HG03025 (cell line): Measurements from ENCODE around the gene ZNF407.

Experiments used
- ATAC-seq: cut with Tn5 transposase; IDR thresholded peaks from one replicate; pipeline ENCODE4 v1.9.1; 2021; ENCODE audit warnings: mild to moderate bottlenecking, moderate library complexity; ENCODE audit not compliant: unreplicated experiment, low FRiP score

The ZNF407 gene

DNA sequence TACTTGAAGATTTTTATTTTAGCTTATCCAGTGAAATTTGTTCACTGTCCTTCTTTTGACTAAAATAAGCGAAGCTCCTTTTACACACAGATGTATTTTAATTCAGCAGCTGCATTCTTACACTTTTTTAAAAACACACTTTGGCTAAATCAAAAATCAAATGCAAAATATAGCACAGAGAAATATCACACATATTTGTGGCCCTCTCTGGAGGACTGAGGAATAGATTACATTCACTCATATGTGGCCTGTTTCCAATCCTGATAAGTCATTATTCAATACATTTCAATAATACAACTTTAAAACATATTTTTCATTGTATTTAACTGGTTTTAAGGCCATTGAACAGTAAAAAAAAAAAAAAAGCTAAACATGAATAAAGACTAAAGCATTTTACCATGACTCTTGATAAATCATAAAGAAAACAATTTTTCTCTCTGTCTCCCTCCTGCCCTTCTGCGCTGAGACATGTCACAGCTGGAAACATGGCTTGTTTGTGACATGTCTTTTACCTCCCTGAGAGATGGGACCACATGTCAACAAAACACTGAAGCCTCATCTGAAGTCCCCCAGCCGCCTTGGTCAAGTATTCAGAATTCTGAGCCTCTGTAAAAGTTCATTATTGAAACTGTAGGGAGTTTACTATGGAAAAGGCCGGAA is 221.0 kb downstream of the ZNF407 start:
- no peak for ATAC-seq

GRCh38 chr18:74819433-74820059 is 221.9 kb downstream of the ZNF407 start:
- ATAC-seq: no peak

GRCh38 chr18:74820160-74820780 is 222.6 kb downstream of the ZNF407 start:
- ATAC-seq: no peak

DNA sequence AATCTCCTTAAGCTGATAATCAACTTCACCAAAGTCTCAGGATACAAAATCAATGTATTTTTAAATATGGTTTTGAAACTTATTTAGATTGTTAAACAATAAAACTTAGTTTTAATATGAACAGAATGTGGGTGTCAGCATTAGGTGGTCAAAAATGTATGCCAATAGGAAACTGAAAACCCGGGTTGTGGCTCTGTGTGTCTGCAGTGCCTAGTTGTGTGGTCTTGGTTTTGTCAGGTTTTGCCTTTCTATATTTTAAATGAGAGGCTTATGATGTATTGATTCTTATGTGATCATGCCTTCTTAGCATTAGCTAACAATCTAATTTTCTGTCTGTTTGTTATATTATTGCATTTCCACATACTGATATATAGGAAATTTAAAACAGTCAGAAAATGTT is 227.8 kb downstream of the ZNF407 start:
- no peak for ATAC-seq

GRCh38 chr18:74826572-74826971 is 228.9 kb downstream of the ZNF407 start:
- no peak for ATAC-seq

DNA sequence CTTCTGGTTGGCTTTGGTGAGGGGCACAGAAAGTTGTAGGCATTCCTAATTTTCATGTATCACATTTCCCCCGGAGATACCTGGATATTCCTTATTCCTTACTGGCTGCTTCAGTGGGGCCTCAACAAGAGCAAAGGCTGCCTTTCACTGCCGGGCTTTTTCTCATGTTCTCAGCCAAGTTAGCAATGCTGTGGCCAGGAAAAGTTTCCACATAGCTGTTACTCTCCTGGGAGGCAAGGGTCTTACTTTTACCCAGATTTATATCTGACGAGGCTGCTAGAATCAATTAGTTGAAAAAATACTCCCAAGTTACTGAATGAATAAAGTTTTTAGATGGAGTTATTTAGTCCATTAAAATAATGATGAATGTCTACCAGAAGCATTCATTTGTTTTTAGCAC is 230.5 kb downstream of the ZNF407 start:
- ATAC-seq: no peak

GRCh38 chr18:74831571-74832250 is 234.0 kb downstream of the ZNF407 start:
- no peak for ATAC-seq

DNA sequence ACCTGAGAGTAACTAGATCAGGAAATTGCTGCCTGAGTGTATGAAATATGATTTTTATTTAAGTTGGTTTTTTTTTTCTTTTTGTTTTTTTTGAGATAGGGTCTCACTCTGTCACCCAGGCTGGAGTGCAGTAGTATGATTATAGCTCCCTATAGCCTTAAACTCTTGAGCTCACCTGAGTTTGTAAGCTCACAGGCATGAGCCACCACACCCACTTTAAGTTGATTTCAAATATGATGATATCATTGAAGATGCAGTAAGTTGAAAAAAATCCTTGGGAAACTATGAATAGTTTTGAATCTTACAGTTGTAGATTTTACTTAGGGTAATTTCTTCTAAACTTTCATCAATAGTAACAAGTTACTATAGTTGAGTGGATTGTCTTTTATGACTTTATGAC is 234.7 kb downstream of the ZNF407 start:
- ATAC-seq: no peak

GRCh38 chr18:74832999-74833398 is 235.3 kb downstream of the ZNF407 start:
- ATAC-seq: no peak

DNA sequence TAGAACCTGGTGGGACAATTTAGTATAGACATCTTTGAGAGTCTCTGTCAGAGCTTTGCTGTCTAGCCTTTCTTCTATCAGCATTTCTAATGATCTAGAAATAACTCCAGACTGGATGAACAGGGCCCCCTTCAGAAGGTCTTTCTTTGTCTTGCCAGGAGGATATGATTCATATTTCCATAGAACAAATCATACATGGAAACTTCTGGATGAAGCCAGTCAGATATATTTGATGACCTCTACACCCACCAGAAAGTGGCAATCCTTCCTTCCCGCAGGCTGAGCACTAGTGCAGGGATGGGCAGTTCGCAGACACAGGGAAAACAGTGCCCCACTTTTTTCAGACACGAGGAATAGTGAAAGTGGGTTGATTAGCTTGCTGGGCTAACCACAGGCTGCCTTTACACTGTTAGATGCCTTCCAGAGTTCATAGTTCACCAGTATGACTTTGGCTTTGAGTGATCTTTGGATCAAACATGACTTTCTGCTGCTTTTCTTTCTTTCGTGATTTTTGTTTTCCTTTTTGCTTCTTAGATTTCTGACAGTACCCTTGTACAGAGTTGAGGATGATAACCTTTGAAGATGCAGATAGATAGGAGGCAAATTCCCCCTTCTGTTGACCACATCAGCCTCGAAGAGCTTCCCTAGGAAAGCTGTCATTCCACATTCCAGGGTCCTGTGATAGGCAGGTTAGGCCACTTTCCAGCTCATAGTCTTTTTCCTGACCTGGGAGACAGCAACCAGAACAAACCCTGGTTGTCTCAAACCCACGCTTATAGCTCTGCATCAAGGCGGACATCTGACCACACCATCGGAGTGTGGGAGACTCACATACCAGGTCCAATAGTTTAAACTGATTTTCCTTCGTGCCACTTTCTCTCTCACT is 237.0 kb downstream of the ZNF407 start:
- no peak for ATAC-seq

GRCh38 chr18:74836296-74837139 is 238.8 kb downstream of the ZNF407 start:
- ATAC-seq: no peak

DNA sequence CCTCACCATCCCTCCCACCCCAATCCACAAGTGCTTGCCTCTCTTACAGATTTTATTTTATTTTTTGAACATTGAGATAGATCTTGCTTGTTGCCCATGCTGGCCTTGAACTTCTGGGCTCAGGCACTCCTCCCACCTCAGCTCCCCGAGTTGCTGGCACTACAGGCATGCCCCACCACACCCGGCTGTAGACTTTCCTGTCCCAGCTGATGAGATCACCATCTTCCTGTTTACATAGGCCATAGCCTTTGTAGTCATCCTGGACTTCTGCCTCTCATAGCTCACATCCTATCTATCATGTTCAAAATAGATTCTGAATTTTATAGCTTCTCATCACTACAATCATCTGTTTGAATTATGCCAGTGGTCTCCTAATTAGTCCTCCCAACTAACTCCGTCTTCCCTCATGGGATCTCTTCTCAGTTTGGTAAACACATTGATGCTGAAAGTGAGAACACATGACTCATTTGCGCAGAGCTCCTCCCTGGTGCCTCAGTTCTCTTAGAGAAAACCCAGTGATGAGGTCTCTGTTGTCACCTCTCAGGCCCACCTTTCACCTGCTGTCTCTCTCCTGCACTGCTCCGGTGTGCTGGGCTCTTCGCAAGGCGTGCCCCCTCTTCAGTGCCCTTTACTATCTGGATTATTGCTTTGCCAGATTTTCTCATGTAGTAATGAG is 243.0 kb downstream of the ZNF407 start:
- ATAC-seq: no peak

DNA sequence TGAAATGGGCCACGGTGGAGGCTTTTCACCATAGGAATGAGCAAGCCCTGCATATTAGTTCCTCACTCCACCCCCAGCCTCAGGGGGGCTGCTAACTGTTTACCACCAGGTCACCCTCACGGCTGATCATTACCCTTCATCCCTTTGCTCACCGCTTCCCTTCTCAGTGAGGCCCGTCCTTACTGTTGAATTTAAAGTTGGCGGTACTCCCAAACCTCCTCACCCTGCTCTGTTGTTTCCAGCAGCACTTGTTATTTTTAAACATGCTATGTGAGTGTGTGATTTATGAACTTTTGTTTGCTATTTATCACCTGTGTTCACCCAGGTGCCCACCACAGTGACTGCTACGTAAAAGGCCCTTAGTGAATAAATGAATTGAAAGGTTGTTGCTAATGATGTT is 243.6 kb downstream of the ZNF407 start:
- ATAC-seq: no peak

- no peak for ATAC-seq
Measured at GRCh38 chr18:74849301-74849700, 251.6 kb downstream of the ZNF407 start.

GRCh38 chr18:74856434-74856833 is 258.8 kb downstream of the ZNF407 start:
- ATAC-seq: no peak

DNA sequence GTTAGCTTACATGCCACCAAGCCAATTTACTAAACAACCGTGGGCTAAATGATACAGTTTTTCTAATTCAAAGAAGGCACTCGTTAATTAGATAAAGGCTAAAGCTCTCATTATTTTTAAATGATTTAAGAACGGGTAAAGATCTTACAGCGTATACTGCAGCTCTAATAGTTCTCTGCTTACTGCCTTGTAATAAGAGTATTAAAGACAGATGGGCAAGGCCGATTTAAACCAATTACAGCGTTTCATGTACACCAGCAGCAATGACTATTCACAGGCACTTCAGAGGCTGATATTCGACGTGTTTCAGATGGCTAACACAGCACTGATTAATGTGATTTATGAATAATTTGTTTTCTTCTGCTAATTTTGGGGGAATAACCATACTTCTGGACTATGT is 259.3 kb downstream of the ZNF407 start:
- ATAC-seq: no peak

GRCh38 chr18:74857901-74858300 is 260.2 kb downstream of the ZNF407 start:
- ATAC-seq: no peak

DNA sequence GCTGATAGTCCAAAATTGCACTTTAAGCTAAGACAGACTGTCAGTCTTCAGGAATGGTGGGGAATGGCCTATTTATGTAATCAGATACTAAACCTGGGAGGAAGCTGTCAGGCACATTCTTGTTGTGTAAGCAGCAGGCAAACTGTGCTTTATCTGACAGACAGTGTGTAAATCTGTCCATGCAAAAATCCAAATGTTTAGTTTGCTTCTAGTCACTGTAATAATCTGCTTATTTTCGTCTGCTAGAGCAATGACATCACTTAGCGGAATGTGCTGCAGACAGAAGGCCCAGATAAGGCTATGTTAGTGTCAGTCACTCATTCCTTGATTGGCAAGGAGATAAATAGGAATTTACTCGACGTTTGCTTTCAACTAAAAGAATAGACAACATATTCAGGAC is 263.5 kb downstream of the ZNF407 start:
- ATAC-seq: no peak

- no peak for ATAC-seq
Measured at GRCh38 chr18:74862094-74862493, 264.4 kb downstream of the ZNF407 start.
